Prostate gland (tissue), 2 donors: Measurements from ENCODE around the gene GRK3. TPM values are rescaled to one million over a fixed set of nuclear protein-coding genes. Genes with fewer than 3 reads are reported as not detected.
"Not testable (repeated sequence)": the region's sequence is repeated elsewhere in the genome, so short reads cannot be mapped to it uniquely, and the experiment has no call there.

ENCODE experiments used
- DNase-seq: peaks from one replicate; pipeline ENCODE4 v3.0.0-alpha.2; 2019; ENCODE audit warnings: low spot score
- H3K27ac ChIP-seq, 2 donors: fragments of 200-600 bp; sonication (generic); 2 replicates each; pipeline ENCODE4 v1.5.1; 2017 to 2019
- H3K27me3 ChIP-seq: fragments of 200-600 bp; sonication (generic); replicated peaks from 2 replicates; pipeline ENCODE4 v1.5.1; 2019; ENCODE audit not compliant: insufficient read depth
- H3K36me3 ChIP-seq, 2 donors: fragments of 200-600 bp; sonication (generic); 1 replicate in 1 of 2; 2 replicates in 1 of 2; pipeline versions ENCODE4 v1.5.1 to v1.8.1; 2017 to 2019
- H3K4me1 ChIP-seq: fragments of 200-600 bp; sonication (generic); replicated peaks from 2 replicates; pipeline ENCODE4 v1.5.1; 2019
- H3K4me3 ChIP-seq, 2 donors: fragments of 200-600 bp; sonication (generic); 2 replicates each; pipeline ENCODE4 v1.5.1; 2017 to 2019
- H3K9me3 ChIP-seq: fragments of 200-600 bp; sonication (generic); 2 replicates; pipeline ENCODE4 v1.5.1; 2017
- CTCF ChIP-seq, 4 experiments: fragments of 200-600 bp in 2 of 4; fragments of 450-650 bp in 2 of 4; sonication (generic) in 2 of 4; IDR thresholded peaks; 1 replicate in 3 of 4; 2 replicates in 1 of 4; pipeline ENCODE4 v1.5.1; 2016 to 2019; ENCODE audit warnings: antibody characterized with exemption in 4 of 4, mild to moderate bottlenecking in 2 of 4, moderate library complexity in 2 of 4
- POLR2A ChIP-seq: fragments of 450-650 bp; IDR thresholded peaks from one replicate; pipeline ENCODE4 v1.6.1; 2016; ENCODE audit warnings: antibody characterized with exemption, mild to moderate bottlenecking
- POLR2AphosphoS5 ChIP-seq: sonication (generic); formaldehyde crosslinking; IDR thresholded peaks from one replicate; pipeline ENCODE4 v1.6.1; 2017; ENCODE audit warnings: antibody characterized with exemption
- WGBS: methylation state at CpG from one replicate; pipeline ENCODE4 v1.1.5; 2018; 5-methylcytosine and 5-hydroxymethylcytosine counted together
- intact Hi-C: fragments of 100-400 bp; cut with DNase I; formaldehyde crosslinking; loops from one replicate; pipeline ENCODE4 v1.14.2; 2022
- total RNA-seq, 2 donors: library from RNA; depleted of rRNA; stranded (reverse); fragments of >200 nt; gene quantifications; one replicate each; pipeline ENCODE4 v1.1.0, GENCODE V29; 2016

The GRK3 gene
- total RNA-seq, 2 donors from 2014 or later = 10.2 to 16.9 TPM

- Histone ChIP-seq H3K4me1 (peaks cover 12% of the 10 kb centered on the region), H3K27ac (no peak overlapping the region), H3K9me3 (no peaks in the 10 kb centered on the region), H3K4me3 (no peak overlapping the region), H3K36me3 (no peaks in the 10 kb centered on the region), H3K27me3 (no peaks in the 10 kb centered on the region)
- WGBS = 84% methylated on average over 4 of the region's 4 CpGs
- intact Hi-C loops = loop anchor here (10.0 kb wide), 1 partner anchor 148 kb away; no protein-coding TSS in a partner anchor
- DNase-seq = no peak
- TF ChIP-seq POLR2A (no peak), POLR2AphosphoS5 (no peak), CTCF (IDR thresholded peaks at IDR 0.05) (no peak)
Measured at GRCh38 chr22:25546751-25547150, 17.7 kb upstream of the GRK3 start.

DNA sequence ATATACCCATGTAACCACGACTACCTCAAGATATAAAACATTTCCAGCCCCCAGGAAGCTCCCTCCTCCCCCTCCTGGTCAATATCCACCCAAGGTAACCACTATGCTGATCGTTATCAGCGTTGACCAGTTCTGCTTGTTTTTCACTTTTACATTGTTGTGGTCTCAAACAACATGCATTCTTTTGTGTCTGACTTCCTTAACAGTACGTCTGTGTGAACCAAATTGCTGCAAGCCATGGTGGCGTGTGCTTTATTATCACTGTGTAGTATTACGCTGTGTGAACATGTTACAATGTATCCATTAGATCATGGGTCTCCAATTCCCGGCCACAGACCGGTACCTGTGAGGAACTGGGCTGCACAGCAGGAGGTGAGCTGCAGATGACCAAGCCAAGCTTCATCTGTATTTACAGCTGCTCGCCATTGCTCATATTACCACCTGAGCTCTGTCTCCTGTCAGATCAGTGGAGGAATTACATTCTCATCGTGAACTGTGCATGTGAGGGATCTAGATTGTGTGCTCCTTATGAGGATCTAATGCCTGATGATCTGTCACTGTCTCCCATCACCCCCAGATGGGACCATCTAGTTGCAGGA is 15.5 kb upstream of the GRK3 start:
- Histone ChIP-seq H3K27me3 (no peaks in the 10 kb centered on the region), H3K9me3 (no peaks in the 10 kb centered on the region), H3K27ac (no peak overlapping the region), H3K36me3 (no peaks in the 10 kb centered on the region), H3K4me1 (peaks cover 12% of the 10 kb centered on the region), H3K4me3 (no peak overlapping the region)
- no peak for DNase-seq
- TF ChIP-seq CTCF (IDR thresholded peaks at IDR 0.05) (no peak), POLR2A (no peak), POLR2AphosphoS5 (no peak)
- 57% methylated on average over 10 of the region's 10 CpGs for WGBS
- intact Hi-C loops = loop anchor here (10.0 kb wide), 1 partner anchor 146 kb away; no protein-coding TSS in a partner anchor

DNA sequence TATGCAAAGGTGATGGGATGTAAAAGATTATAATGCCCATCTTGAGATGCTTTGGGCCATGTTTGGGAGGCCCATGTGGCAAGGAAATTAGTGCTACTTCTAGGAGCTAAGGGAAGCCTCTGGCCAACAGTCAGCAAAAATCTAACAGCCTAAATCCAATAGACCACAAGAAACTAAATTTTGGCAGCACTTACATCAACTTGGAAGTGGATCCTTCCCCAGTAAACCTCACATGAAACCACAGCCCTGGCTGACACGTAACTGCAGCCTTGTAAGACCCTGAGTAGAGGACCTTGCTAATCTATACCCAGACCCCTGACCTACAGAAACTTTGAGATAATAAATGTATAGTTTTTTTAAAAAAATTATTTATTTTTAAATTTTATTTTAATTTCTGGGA is 13.1 kb upstream of the GRK3 start:
- Histone ChIP-seq H3K4me3 (no peak overlapping the region), H3K4me1 (no peaks in the 10 kb centered on the region), H3K36me3 (no peaks in the 10 kb centered on the region), H3K9me3 (no peaks in the 10 kb centered on the region), H3K27me3 (no peaks in the 10 kb centered on the region), H3K27ac (no peak overlapping the region)
- DNase-seq = no peak
- WGBS = 81% methylated on average over 1 of the region's 1 CpG
- TF ChIP-seq POLR2A = no peak
- no peak for TF ChIP-seq CTCF (IDR thresholded peaks at IDR 0.05)
- TF ChIP-seq POLR2AphosphoS5 = no peak
- intact Hi-C loops = no loop called here

DNA sequence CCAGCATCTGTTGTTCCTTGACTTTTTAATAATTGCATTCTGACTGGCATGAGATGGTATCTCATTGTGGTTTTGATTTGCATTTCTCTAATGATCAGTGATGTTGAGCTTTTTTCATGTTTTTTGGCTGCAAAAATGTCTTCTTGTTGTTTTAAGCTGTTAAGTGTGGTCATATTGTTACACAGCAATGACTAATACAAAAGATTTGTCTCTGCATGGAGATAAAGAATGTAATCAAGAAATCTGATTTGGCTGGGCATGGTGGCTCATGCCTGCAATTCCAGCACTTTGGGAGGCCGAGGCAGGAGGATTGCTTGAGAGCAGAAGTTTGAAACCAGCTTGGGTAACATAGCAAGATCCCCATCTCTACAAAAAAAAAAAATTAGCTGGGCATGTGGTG is 12.1 kb upstream of the GRK3 start:
- H3K27ac ChIP-seq, intact Hi-C loops, H3K36me3 ChIP-seq, DNase-seq, H3K4me3 ChIP-seq, H3K9me3 ChIP-seq, H3K4me1 ChIP-seq, H3K27me3 ChIP-seq: not testable (repeated sequence)
- WGBS = 37% methylated on average over 1 of the region's 1 CpG

- TF ChIP-seq CTCF (IDR thresholded peaks at IDR 0.05) (no peak), POLR2AphosphoS5 (no peak), POLR2A (no peak)
- DNase-seq = no peak
Measured at GRCh38 chr22:25553131-25553530, 11.3 kb upstream of the GRK3 start.

More at GRCh38 chr22:25553131-25553530, 11.3 kb upstream of the GRK3 start:
- intact Hi-C loops = no loop called here
- Histone ChIP-seq H3K27me3 (no peaks in the 10 kb centered on the region), H3K4me1 (no peaks in the 10 kb centered on the region), H3K27ac (no peak overlapping the region), H3K36me3 (no peaks in the 10 kb centered on the region), H3K9me3 (no peaks in the 10 kb centered on the region), H3K4me3 (no peak overlapping the region)
- 89% methylated on average over 2 of the region's 2 CpGs for WGBS
